Thyroid gland (tissue), 4 donors: Measurements from ENCODE around the gene ANKRD22.

Experiments
- POLR2A ChIP-seq, 2 donors: fragments of 450-650 bp; IDR thresholded peaks; one replicate each; pipeline ENCODE4 v1.6.1; 2017; ENCODE audit warnings: antibody characterized with exemption in 2 of 2, mild to moderate bottlenecking in 2 of 2, moderate library complexity in 1 of 2
- TF ChIP-seq, protein P1 (sequence below), 6 experiments: fragments of 200-600 bp in 3 of 6; fragments of 450-650 bp in 3 of 6; sonication (generic) in 3 of 6; IDR thresholded peaks; one replicate each; pipeline ENCODE4 v1.5.1; 2016 to 2019; ENCODE audit warnings: antibody characterized with exemption in 6 of 6, mild to moderate bottlenecking in 2 of 6, inconsistent platforms in 1 of 6, moderate library complexity in 1 of 6

DNA sequence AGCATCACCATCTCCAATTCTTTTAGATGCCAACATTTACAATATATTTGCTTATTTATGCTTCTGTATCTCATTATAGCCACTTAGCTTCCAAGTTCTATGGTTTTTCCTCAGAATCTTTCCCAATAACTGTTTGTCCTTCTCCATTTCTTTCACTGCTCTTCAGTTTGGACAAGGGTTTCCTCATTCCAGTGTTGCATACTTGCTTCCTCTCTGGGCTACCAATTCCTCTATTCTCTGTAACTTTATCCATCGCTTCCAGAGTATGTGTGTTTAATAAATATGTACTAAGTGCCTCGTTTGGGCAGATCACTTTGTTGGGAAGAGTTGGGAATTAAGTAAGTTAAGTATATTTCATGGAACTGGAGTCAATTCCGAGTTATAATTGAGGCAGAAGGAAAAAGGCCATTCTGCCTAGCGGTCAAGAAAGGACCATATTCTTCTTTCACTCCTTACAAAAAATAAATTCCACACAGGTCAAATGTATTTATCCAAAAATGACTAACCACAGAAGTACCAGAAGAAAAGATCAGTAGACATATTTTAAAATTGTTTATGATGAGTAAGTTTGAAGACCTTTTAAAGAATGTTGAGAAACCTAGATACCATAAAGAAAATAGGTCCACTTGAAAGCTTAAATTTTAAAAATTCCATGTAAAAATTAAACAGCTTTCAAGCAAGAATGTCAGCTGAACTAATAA is 39.2 kb upstream of the ANKRD22 start:
- TF ChIP-seq, protein P1, sequence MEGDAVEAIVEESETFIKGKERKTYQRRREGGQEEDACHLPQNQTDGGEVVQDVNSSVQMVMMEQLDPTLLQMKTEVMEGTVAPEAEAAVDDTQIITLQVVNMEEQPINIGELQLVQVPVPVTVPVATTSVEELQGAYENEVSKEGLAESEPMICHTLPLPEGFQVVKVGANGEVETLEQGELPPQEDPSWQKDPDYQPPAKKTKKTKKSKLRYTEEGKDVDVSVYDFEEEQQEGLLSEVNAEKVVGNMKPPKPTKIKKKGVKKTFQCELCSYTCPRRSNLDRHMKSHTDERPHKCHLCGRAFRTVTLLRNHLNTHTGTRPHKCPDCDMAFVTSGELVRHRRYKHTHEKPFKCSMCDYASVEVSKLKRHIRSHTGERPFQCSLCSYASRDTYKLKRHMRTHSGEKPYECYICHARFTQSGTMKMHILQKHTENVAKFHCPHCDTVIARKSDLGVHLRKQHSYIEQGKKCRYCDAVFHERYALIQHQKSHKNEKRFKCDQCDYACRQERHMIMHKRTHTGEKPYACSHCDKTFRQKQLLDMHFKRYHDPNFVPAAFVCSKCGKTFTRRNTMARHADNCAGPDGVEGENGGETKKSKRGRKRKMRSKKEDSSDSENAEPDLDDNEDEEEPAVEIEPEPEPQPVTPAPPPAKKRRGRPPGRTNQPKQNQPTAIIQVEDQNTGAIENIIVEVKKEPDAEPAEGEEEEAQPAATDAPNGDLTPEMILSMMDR (IDR thresholded peaks at IDR 0.05): no peak
- no peak for TF ChIP-seq POLR2A (IDR thresholded peaks at IDR 0.05)
